ENCODE results near the gene CORO6. TPM values are rescaled to one million over a fixed set of nuclear protein-coding genes. Genes with fewer than 3 reads are reported as not detected.

CORO6 gene
- total RNA-seq, 8 experiments from 2014 or later: 0.42 to 24.2 (median 2.3) TPM

GRCh38 chr17:29568331-29569244 is 54.1 kb downstream of the CORO6 start, which contains the start of gene TP53I13:
TSS of gene TP53I13 (plus strand) at chr17:29568701. CDS start at chr17:29568759, 58 bp downstream.
- peak; percentile 26 to 62 (median 51) for ATAC-seq (replicated peaks in 6 of 8)
- Histone ChIP-seq H3K4me3 (peak within 1 kb of the TSS; percentile 49 to 87 (median 61)), H3K27ac (peak within 1 kb of the TSS in 1 of 2 donors; percentile 60), H3K4me1 (replicated peaks in 1 of 2) (peaks cover 17 to 23% of the 10 kb centered on the region in 2 donors)
- 0 to 20% (median 3%) methylated on average over 1 to 7 of the region's 85 CpGs; no CpG with 5 or more reads in 5 of the 10 experiments for WGBS, 10 experiments
- in situ Hi-C loops (cut with MboI; ENCODE audit: low pct_unique_long_range_greater_than_20kb in 2 of 9, low sequenced_read_pairs in 9 of 9, unreplicated experiment in 9 of 9): loop anchor here in 2 of 9 experiments (25.0 kb wide), 1 partner anchor 181 kb away; the partner anchor contains the start of gene TAOK1 (in 2 of the 2)

- WGBS, 10 experiments: 0 to 2% (median 0%) methylated on average over 1 to 12 of the region's 63 CpGs; no CpG with 5 or more reads in 5 of the 10 experiments
- H3K4me1 ChIP-seq (replicated peaks in 1 of 2): peaks cover 12 to 17% of the 10 kb centered on the region in 2 donors
- ATAC-seq (replicated peaks in 6 of 8): peak; percentile 19 to 53 (median 45)
- H3K27ac ChIP-seq: peak overlapping the region in 1 of 2 donors; percentile 55
- peak overlapping the region; percentile 49 to 87 (median 61) for H3K4me3 ChIP-seq
- in situ Hi-C loops (cut with MboI; ENCODE audit: low pct_unique_long_range_greater_than_20kb in 2 of 9, low sequenced_read_pairs in 9 of 9, unreplicated experiment in 9 of 9): loop anchor here in 2 of 9 experiments (25.0 kb wide), 1 partner anchor 180 kb away; the partner anchor contains the start of gene TAOK1 (in 2 of the 2)
Observed at GRCh38 chr17:29567554-29568330, 55.0 kb downstream of the CORO6 start.

- Histone ChIP-seq H3K4me3 (peak overlapping the region; percentile 49 to 87 (median 61)), H3K27ac (peak overlapping the region in 1 of 2 donors; percentile 55), H3K4me1 (replicated peaks in 1 of 2) (peaks cover 9 to 12% of the 10 kb centered on the region in 2 donors)
- in situ Hi-C loops (cut with MboI; ENCODE audit: low pct_unique_long_range_greater_than_20kb in 2 of 9, low sequenced_read_pairs in 9 of 9, unreplicated experiment in 9 of 9): loop anchor here in 2 of 9 experiments (25.0 kb wide), 1 partner anchor 180 kb away; the partner anchor contains the start of gene TAOK1 (in 2 of the 2)
- ATAC-seq (replicated peaks in 6 of 8): peak; percentile 2 to 49 (median 29)
- 0% methylated on average over 2 of the region's 27 CpGs; no CpG with 5 or more reads in 9 of the 10 experiments for WGBS, 10 experiments
Observed at GRCh38 chr17:29567304-29567553, 55.5 kb downstream of the CORO6 start.

DNA sequence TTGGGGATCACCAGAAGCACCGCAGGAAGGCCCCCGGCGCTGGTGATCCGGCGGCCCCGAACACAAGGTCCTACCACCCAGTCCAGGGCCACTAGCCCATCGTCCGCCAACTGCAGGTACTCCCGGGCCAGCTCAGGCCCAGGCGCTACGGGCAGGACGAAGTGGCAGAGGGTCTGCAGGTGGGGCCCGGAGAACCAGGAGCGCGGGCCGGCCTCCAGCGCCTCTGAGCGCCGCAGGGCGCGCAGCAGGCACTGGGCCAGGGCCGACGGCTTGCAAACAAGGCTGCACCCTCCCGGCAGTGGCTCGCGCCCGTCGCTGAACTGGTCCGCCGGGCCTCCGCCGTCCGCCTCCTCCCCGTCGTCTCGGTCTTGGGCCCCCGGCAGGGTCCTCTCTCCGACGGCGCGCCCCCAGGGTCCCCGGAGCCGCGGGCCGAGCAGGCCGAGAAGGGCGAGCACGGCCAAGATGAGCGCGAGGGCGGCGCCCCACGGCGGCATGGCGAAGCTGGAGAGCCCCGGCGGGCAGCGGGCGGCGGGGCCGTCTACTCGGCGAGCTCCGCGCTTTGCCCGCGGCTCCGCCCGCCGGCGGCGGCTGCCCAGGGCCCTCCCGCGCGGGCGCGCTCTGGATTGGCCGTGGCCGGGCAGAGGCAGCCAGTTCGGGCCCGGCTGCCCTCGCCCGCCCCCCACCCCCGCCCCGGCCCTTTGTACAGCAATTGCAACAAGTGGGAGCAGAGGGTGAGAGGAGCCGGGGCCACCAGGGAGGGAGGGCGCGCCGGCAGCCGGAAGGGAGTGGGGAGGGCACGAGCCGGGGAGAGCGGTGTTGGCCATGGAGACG is 56.0 kb downstream of the CORO6 start, which contains the start of gene ABHD15:
TSS of gene ABHD15 (minus strand) at position 565 of the 831 bp plus-strand sequence. CDS start at position 494, 71 bp downstream.
- peak; percentile 28 to 52 (median 41) for ATAC-seq (replicated peaks in 6 of 8)
- H3K4me3 ChIP-seq: peak within 1 kb of the TSS; percentile 49 to 87 (median 61)
- H3K4me1 ChIP-seq (replicated peaks in 1 of 2): peaks cover 8 to 10% of the 10 kb centered on the region in 2 donors
- WGBS, 10 experiments: 2 to 6% methylated on average over 9 to 23 of the region's 94 CpGs; no CpG with 5 or more reads in 8 of the 10 experiments
- peak within 1 kb of the TSS in 1 of 2 donors; percentile 55 for H3K27ac ChIP-seq
- in situ Hi-C loops (cut with MboI; ENCODE audit: low pct_unique_long_range_greater_than_20kb in 2 of 9, low sequenced_read_pairs in 9 of 9, unreplicated experiment in 9 of 9): loop anchor here in 2 of 9 experiments (25.0 kb wide), 1 partner anchor 179 kb away; the partner anchor contains the start of gene TAOK1 (in 2 of the 2)

- peak overlapping the region; percentile 49 to 87 (median 61) for H3K4me3 ChIP-seq
- no peak overlapping the region for H3K27ac ChIP-seq
- in situ Hi-C loops (cut with MboI; ENCODE audit: low pct_unique_long_range_greater_than_20kb in 2 of 9, low sequenced_read_pairs in 9 of 9, unreplicated experiment in 9 of 9): loop anchor here in 2 of 9 experiments (25.0 kb wide), 1 partner anchor 179 kb away; the partner anchor contains the start of gene TAOK1 (in 2 of the 2)
- 10 to 100% (median 24%) methylated on average over 1 to 14 of the region's 55 CpGs; no CpG with 5 or more reads in 3 of the 10 experiments for WGBS, 10 experiments
- ATAC-seq (replicated peaks in 6 of 8): no peak
- H3K4me1 ChIP-seq (replicated peaks in 1 of 2): peaks cover 8 to 10% of the 10 kb centered on the region in 2 donors
Observed at GRCh38 chr17:29565643-29566472, 56.9 kb downstream of the CORO6 start.

Other genes with a start within 250 kb of the CORO6 start
- gene TAOK1, start 232.5 kb downstream of the CORO6 start, total RNA-seq: 10 to 100 TPM; 31.1 to 77.9 (median 49.9) TPM
- 1 to 10 TPM in 7 of 8 experiments, under 1 TPM in 1; 0.87 to 9.5 (median 4.4) TPM for gene ABHD15, start 55.9 kb downstream of the CORO6 start, total RNA-seq
- 10 to 100 TPM; 13.0 to 39.6 (median 20.8) TPM for gene TP53I13, start 54.2 kb downstream of the CORO6 start, total RNA-seq
- 10 to 100 TPM; 27.1 to 43.8 (median 32.0) TPM for gene GIT1, start 33.3 kb downstream of the CORO6 start, total RNA-seq
- 10 to 100 TPM in 7 of 8 experiments, 1 to 10 TPM in 1; 8.9 to 24.4 (median 17.8) TPM for gene ANKRD13B, start 29.8 kb downstream of the CORO6 start, total RNA-seq